Fibroblast of upper back skin (primary cell): Measurements from ENCODE around the gene FSD2.
A peak's percentile ranks its signal among the peaks of the same experiment; 100 is the strongest.
"Not testable (repeated sequence)": the region's sequence is repeated elsewhere in the genome, so short reads cannot be mapped to it uniquely, and the experiment has no call there.

Experiments used
- DNase-seq: peaks from one replicate; pipeline ENCODE4 v3.0.0-alpha.2; 2013

Gene FSD2

GRCh38 chr15:82730022-82730530 is 75.8 kb downstream of the FSD2 start:
- DNase-seq, result no peak

- DNase-seq, result no peak
Observed at GRCh38 chr15:82726816-82727215, 79.1 kb downstream of the FSD2 start.

- no peak for DNase-seq
Observed at GRCh38 chr15:82715003-82715402, 90.9 kb downstream of the FSD2 start.

GRCh38 chr15:82714016-82714415 is 91.9 kb downstream of the FSD2 start:
- no peak for DNase-seq

- DNase-seq, result no peak
Observed at GRCh38 chr15:82712036-82712435, 93.8 kb downstream of the FSD2 start.

GRCh38 chr15:82710926-82711490 is 94.9 kb downstream of the FSD2 start:
- DNase-seq, result no peak

GRCh38 chr15:82710208-82710555 is 95.7 kb downstream of the FSD2 start:
- DNase-seq, result no peak

GRCh38 chr15:82709421-82710207 is 96.3 kb downstream of the FSD2 start, which contains the start of gene AP3B2:
Gene AP3B2, minus strand, starts transcription at chr15:82709875. Its CDS starts 169 bp downstream, at chr15:82709706.
- DNase-seq, result peak; percentile 54

GRCh38 chr15:82709081-82709420 is 96.8 kb downstream of the FSD2 start:
- peak; percentile 5 for DNase-seq

- DNase-seq, result not testable (repeated sequence)
Observed at GRCh38 chr15:82705856-82706255, 100.0 kb downstream of the FSD2 start.
